RWPE2 (cell line): ENCODE data around the gene TLCD1.
A peak's percentile ranks its signal among the peaks of the same experiment; 100 is the strongest.
"Not testable (repeated sequence)": the region's sequence is repeated elsewhere in the genome, so short reads cannot be mapped to it uniquely, and the experiment has no call there.

ENCODE experiments used
- ATAC-seq: fragments of 200-7000 bp; cut with Tn5 transposase; 3 replicates; pipeline ENCODE4 v1.9.1; 2021; ENCODE audit warnings: low read depth
- DNase-seq: peaks from one replicate; pipeline ENCODE4 v3.0.0-alpha.2; 2020; ENCODE audit warnings: low spot score
- H3K27ac ChIP-seq: fragments of 450-650 bp; 2 replicates; pipeline ENCODE4 v1.5.1; 2017; ENCODE audit warnings: mild to moderate bottlenecking; ENCODE audit not compliant: poor library complexity, severe bottlenecking
- H3K27me3 ChIP-seq: fragments of 250-450 bp; sonication (Bioruptor Pico); 2 replicates; pipeline ENCODE4 v1.5.1; 2021; ENCODE audit warnings: mild to moderate bottlenecking, moderate library complexity; ENCODE audit not compliant: insufficient read depth, poor library complexity, severe bottlenecking
- H3K36me3 ChIP-seq: fragments of 250-450 bp; sonication (Bioruptor Pico); 2 replicates; pipeline ENCODE4 v1.5.1; 2020; ENCODE audit warnings: low read depth, mild to moderate bottlenecking, moderate library complexity
- H3K4me1 ChIP-seq: fragments of 250-450 bp; sonication (Bioruptor Pico); 2 replicates; pipeline ENCODE4 v1.5.1; 2021; ENCODE audit warnings: mild to moderate bottlenecking, moderate library complexity; ENCODE audit not compliant: insufficient read depth, poor library complexity, severe bottlenecking
- H3K4me3 ChIP-seq: fragments of 250-450 bp; sonication (Bioruptor Pico); 2 replicates; pipeline ENCODE4 v1.5.1; 2021; ENCODE audit warnings: mild to moderate bottlenecking, moderate library complexity; ENCODE audit not compliant: severe bottlenecking
- H3K9me3 ChIP-seq: fragments of 250-450 bp; sonication (Bioruptor Pico); 2 replicates; pipeline ENCODE4 v1.5.1; 2021; ENCODE audit warnings: mild to moderate bottlenecking, moderate library complexity; ENCODE audit not compliant: severe bottlenecking
- TF ChIP-seq, protein P1 (sequence below): fragments of 450-650 bp; IDR thresholded peaks from one replicate; pipeline ENCODE4 v1.5.1; 2017; ENCODE audit warnings: mild to moderate bottlenecking, moderate library complexity; ENCODE audit not compliant: poor library complexity, severe bottlenecking

The TLCD1 gene

DNA sequence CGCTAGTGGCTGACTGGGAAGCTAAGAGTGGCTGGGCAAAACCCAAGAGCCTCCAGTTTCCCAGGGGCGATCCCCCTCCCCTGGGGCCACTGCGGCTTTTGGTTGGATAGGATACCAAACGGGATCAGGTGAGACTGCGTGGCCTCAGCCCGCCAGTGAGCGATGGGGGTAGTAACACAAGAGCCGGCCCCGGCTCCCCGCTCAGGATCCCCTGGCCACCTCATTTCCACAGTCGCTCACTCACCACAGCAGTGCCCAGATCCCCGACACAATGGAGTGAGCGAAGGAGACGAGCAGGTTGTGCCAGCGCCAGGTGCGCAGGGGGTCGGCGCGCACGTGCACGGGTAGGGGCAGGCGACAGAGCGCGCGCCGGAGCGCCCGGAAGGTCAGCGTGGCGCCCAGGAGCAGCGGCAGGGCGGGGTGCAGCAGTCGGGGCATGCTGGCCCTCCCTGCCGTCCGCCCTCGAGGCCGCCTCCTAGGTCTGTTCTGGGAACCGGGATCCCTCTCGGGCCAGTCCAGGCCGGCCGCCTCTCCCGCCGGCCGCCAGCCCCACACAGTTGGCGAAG is 290 bp downstream of the TLCD1 start:
- H3K27me3 ChIP-seq, result no peaks in the 10 kb centered on the region
- H3K4me3 ChIP-seq, result peak overlapping the region; percentile 47
- peaks cover 44% of the 10 kb centered on the region for H3K36me3 ChIP-seq
- DNase-seq, result peak; percentile 90
- peak overlapping the region; percentile 92 for H3K27ac ChIP-seq
- TF ChIP-seq, protein P1, sequence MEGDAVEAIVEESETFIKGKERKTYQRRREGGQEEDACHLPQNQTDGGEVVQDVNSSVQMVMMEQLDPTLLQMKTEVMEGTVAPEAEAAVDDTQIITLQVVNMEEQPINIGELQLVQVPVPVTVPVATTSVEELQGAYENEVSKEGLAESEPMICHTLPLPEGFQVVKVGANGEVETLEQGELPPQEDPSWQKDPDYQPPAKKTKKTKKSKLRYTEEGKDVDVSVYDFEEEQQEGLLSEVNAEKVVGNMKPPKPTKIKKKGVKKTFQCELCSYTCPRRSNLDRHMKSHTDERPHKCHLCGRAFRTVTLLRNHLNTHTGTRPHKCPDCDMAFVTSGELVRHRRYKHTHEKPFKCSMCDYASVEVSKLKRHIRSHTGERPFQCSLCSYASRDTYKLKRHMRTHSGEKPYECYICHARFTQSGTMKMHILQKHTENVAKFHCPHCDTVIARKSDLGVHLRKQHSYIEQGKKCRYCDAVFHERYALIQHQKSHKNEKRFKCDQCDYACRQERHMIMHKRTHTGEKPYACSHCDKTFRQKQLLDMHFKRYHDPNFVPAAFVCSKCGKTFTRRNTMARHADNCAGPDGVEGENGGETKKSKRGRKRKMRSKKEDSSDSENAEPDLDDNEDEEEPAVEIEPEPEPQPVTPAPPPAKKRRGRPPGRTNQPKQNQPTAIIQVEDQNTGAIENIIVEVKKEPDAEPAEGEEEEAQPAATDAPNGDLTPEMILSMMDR, result no peak
- ATAC-seq, result peak; percentile 42
- no peaks in the 10 kb centered on the region for H3K9me3 ChIP-seq
- H3K4me1 ChIP-seq, result peaks cover 24% of the 10 kb centered on the region

- peaks cover 24% of the 10 kb centered on the region for H3K4me1 ChIP-seq
- peak overlapping the region; percentile 92 for H3K27ac ChIP-seq
- TF ChIP-seq, protein P1, result no peak
- peak overlapping the region; percentile 47 for H3K4me3 ChIP-seq
- H3K9me3 ChIP-seq, result no peaks in the 10 kb centered on the region
- peaks cover 49% of the 10 kb centered on the region for H3K36me3 ChIP-seq
- DNase-seq, result no peak
- no peaks in the 10 kb centered on the region for H3K27me3 ChIP-seq
- ATAC-seq, result peak; percentile 4
Observed at GRCh38 chr17:28725166-28725659, 820 bp downstream of the TLCD1 start.

DNA sequence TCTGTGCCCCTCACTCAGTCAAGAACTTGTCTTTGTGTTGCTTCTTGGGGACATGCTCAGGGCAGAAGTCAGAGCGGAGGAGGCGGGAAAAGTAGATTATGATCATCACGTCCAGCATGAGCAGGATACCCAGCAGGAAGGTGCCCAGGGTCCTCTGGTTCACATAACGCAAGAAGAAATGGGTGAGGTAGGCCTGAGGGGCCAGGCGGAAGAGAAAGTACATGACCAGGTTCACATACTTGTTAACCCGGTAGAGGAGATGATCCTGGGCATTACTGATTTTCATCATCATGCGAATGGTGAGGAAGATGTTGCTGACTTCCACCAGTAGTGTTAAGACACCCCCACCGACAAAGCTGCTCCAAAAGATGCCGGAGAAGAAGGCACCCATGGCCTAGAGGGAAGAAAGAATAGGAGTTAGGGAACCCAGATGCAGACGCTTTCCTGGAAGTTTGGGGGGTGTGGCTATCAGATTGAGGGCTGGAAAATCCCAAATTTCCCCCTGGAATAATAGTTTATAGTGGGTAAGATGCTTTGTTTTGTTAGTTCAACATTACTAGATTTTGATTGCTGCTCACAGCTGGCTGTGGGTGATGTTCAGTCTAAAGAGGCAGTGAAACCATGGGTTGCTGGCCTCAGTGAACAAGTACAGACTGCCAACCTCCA is 1.4 kb downstream of the TLCD1 start:
- Histone ChIP-seq H3K9me3 (no peaks in the 10 kb centered on the region), H3K27ac (peak overlapping the region; percentile 92), H3K36me3 (peaks cover 51% of the 10 kb centered on the region), H3K4me3 (peak overlapping the region; percentile 47), H3K27me3 (no peaks in the 10 kb centered on the region), H3K4me1 (peaks cover 24% of the 10 kb centered on the region)
- ATAC-seq (no peak), DNase-seq (no peak)
- TF ChIP-seq, protein P1, result no peak

- H3K4me3 ChIP-seq, DNase-seq: not testable (repeated sequence)
- H3K36me3 ChIP-seq, result peaks cover 51% of the 10 kb centered on the region
Observed at GRCh38 chr17:28723836-28724499, 2.1 kb downstream of the TLCD1 start.

GRCh38 chr17:28723159-28723835 is 2.7 kb downstream of the TLCD1 start:
- H3K27me3 ChIP-seq, result no peaks in the 10 kb centered on the region
- peaks cover 30% of the 10 kb centered on the region for H3K4me1 ChIP-seq
- TF ChIP-seq, protein P1, result no peak
- H3K4me3 ChIP-seq, result no peak overlapping the region
- ATAC-seq, result no peak
- H3K27ac ChIP-seq, result peak overlapping the region; percentile 92
- no peaks in the 10 kb centered on the region for H3K9me3 ChIP-seq
- peaks cover 51% of the 10 kb centered on the region for H3K36me3 ChIP-seq
- DNase-seq, result no peak

More at GRCh38 chr17:28723836-28724499, 2.1 kb downstream of the TLCD1 start:
- Histone ChIP-seq H3K4me1 (peaks cover 23% of the 10 kb centered on the region), H3K27ac (peak overlapping the region; percentile 92)
- not testable (repeated sequence) for ATAC-seq, H3K27me3 ChIP-seq, H3K9me3 ChIP-seq
